Activated B cell treated with CpG ODN at 0.5 μM for 24 hours (primary cell): ENCODE results near the gene PCNA. TPM values are rescaled to one million over a fixed set of nuclear protein-coding genes. Genes with fewer than 3 reads are reported as not detected.
A peak's percentile ranks its signal among the peaks of the same experiment; 100 is the strongest.

Experiments
- ATAC-seq: fragments of 200-7000 bp; cut with Tn5 transposase; one replicate; pipeline ENCODE4 v1.10.0; 2021; ENCODE audit warnings: low read depth, mild to moderate bottlenecking, moderate library complexity
- CTCF ChIA-PET: fragments of 350-600 bp; sonication (Branson Sonifier 250); formaldehyde crosslinking; loops from one replicate; lab custom pipeline; 2021; ENCODE audit warnings: antibody characterized with exemption; lab: Charles Lee
- POLR2A ChIA-PET: fragments of 350-600 bp; sonication (Branson Sonifier 250); formaldehyde crosslinking; loops from one replicate; lab custom pipeline; 2021; ENCODE audit warnings: antibody characterized with exemption; lab: Charles Lee
- DNase-seq: peaks from one replicate; pipeline ENCODE4 v3.0.0; 2022
- H3K27ac Mint-ChIP-seq: one replicate; pipeline ENCODE4 v1.8.0; 2020; ENCODE audit warnings: mixed read lengths
- H3K27me3 Mint-ChIP-seq: one replicate; pipeline ENCODE4 v1.8.0; 2021; ENCODE audit warnings: mixed read lengths
- H3K36me3 Mint-ChIP-seq: one replicate; pipeline ENCODE4 v1.8.0; 2021; ENCODE audit warnings: low read depth, mixed read lengths
- H3K4me1 Mint-ChIP-seq: one replicate; pipeline ENCODE4 v1.8.0; 2021; ENCODE audit warnings: mixed read lengths
- H3K4me3 Mint-ChIP-seq: one replicate; pipeline ENCODE4 v1.8.0; 2020; ENCODE audit warnings: mild to moderate bottlenecking, mixed read lengths
- H3K9me3 Mint-ChIP-seq: one replicate; pipeline ENCODE4 v1.8.0; 2020; ENCODE audit warnings: mixed read lengths
- CTCF ChIP-seq: fragments of 200-600 bp; IDR thresholded peaks from one replicate; pipeline ENCODE4 v1.8.0; 2022; ENCODE audit warnings: antibody characterized with exemption, mild to moderate bottlenecking
- intact Hi-C: fragments of 100-400 bp; cut with micrococcal nuclease; formaldehyde crosslinking; loops from one replicate; pipeline ENCODE4 v1.15.1; 2024
- total RNA-seq: library from RNA; stranded (reverse); gene quantifications from 2 replicates; pipeline ENCODE4 v1.2.3, GENCODE V29; 2022

The PCNA gene
- total RNA-seq, 1 donor from 2014 or later: 62.0 TPM

DNA sequence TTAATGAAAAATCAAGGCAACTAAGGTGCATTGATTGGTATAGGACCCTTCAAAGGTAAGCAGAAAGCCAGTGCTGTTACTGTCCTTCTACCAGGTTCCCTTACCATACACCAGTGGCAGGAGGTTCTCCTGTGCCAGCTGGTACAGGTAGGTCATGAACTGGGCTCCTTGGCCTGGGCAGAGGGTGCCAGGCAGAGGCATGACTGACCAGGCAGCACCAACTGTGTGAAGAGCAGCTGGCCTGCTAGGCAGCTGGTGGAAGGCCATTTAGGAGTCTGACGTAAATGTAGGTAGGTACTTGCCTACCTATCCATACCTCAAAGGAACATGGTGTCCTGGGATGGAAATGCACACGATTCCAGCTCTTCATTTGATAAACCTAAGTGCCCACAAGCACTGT, 23.3 kb downstream of the PCNA start:
- Mint-ChIP-seq H3K36me3 (peaks cover 54% of the 10 kb centered on the region), H3K4me1 (peaks cover 18% of the 10 kb centered on the region), H3K4me3 (no peak overlapping the region), H3K27ac (no peak overlapping the region), H3K9me3 (no peaks in the 10 kb centered on the region), H3K27me3 (no peaks in the 10 kb centered on the region)
- ChIA-PET CTCF (interaction anchor here (0.6 to 0.9 kb wide), 2 partner anchors 140 to 332 kb away, joined by 3 read pairs; no protein-coding TSS in a partner anchor), POLR2A (no interaction called here)
- no peak for ATAC-seq
- no peak for DNase-seq
- TF ChIP-seq CTCF: no peak
- intact Hi-C loops: no loop called here

GRCh38 chr20:5095931-5096330, 23.8 kb downstream of the PCNA start:
- DNase-seq: no peak
- Mint-ChIP-seq H3K27me3 (no peaks in the 10 kb centered on the region), H3K4me3 (no peak overlapping the region), H3K36me3 (peaks cover 49% of the 10 kb centered on the region), H3K27ac (peak overlapping the region; percentile 14), H3K9me3 (no peaks in the 10 kb centered on the region), H3K4me1 (peaks cover 18% of the 10 kb centered on the region)
- TF ChIP-seq CTCF: no peak
- ATAC-seq: no peak
- intact Hi-C loops: no loop called here
- CTCF ChIA-PET: interaction anchor here (0.9 kb wide), 1 partner anchor 332 kb away, joined by 3 read pairs; no protein-coding TSS in a partner anchor
- POLR2A ChIA-PET: interaction anchor here (0.6 kb wide), 1 partner anchor 109 kb away, joined by 3 read pairs; no protein-coding TSS in a partner anchor

- POLR2A ChIA-PET: interaction anchor here (0.6 kb wide), 1 partner anchor 108 kb away, joined by 3 read pairs; no protein-coding TSS in a partner anchor
- no peak for TF ChIP-seq CTCF
- Mint-ChIP-seq H3K27ac (peak overlapping the region; percentile 12), H3K9me3 (no peaks in the 10 kb centered on the region), H3K4me3 (no peak overlapping the region), H3K4me1 (peaks cover 20% of the 10 kb centered on the region), H3K36me3 (peaks cover 45% of the 10 kb centered on the region), H3K27me3 (no peaks in the 10 kb centered on the region)
- no peak for ATAC-seq
- intact Hi-C loops: no loop called here
- DNase-seq: no peak
- CTCF ChIA-PET: interaction anchor here (0.9 kb wide), 1 partner anchor 331 kb away, joined by 3 read pairs; no protein-coding TSS in a partner anchor
These were observed 24.3 kb downstream of the PCNA start for GRCh38 chr20:5095454-5095853.

GRCh38 chr20:5092765-5093339, 26.9 kb downstream of the PCNA start:
- Mint-ChIP-seq H3K27ac (peak overlapping the region; percentile 61), H3K9me3 (no peaks in the 10 kb centered on the region), H3K4me3 (no peak overlapping the region), H3K27me3 (no peaks in the 10 kb centered on the region), H3K36me3 (peaks cover 24% of the 10 kb centered on the region), H3K4me1 (peaks cover 34% of the 10 kb centered on the region)
- ATAC-seq (peak; percentile 40), DNase-seq (no peak)
- intact Hi-C loops: loop anchor here (5.0 kb wide), 1 partner anchor 121 kb away; no protein-coding TSS in a partner anchor
- ChIA-PET POLR2A (interaction anchor here (0.7 kb wide), 1 partner anchor 279 kb away, joined by 6 read pairs; no protein-coding TSS in a partner anchor), CTCF (interaction anchor here (1.6 kb wide), 1 partner anchor 36 kb away, joined by 6 read pairs; no protein-coding TSS in a partner anchor)
- no peak for TF ChIP-seq CTCF

DNA sequence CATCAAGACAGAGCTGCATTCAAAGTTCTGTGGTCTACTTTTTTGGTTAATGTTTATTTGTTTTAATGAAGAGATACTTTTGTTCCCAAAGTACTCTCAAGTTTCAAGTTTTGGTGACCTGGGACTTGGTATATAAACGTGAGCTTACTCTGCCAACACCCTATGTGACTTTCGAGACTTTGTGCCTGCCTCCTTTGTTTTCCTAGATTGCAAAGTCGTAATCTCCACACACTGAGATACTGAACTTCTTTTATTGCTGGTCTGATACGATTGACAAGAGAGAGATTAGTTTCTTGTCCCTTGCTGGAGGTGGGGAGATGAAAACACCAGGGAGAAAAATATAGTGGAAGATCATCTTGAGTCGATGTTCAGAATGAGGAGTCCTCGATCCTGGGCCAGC, 27.9 kb downstream of the PCNA start:
- no peak for TF ChIP-seq CTCF
- ATAC-seq (no peak), DNase-seq (no peak)
- Mint-ChIP-seq H3K36me3 (peaks cover 18% of the 10 kb centered on the region), H3K4me1 (peaks cover 34% of the 10 kb centered on the region), H3K9me3 (no peaks in the 10 kb centered on the region), H3K27ac (peak overlapping the region; percentile 74), H3K27me3 (no peaks in the 10 kb centered on the region), H3K4me3 (no peak overlapping the region)
- ChIA-PET POLR2A (interaction anchor here (0.6 kb wide), 1 partner anchor 12 kb away, joined by 4 read pairs; no protein-coding TSS in a partner anchor), CTCF (interaction anchor here (0.6 to 1.3 kb wide), 4 partner anchors 9 to 49 kb away, joined by 3 to 5 read pairs (median 4); no protein-coding TSS in a partner anchor)
- intact Hi-C loops: loop anchor here (5.0 kb wide), 1 partner anchor 120 kb away; no protein-coding TSS in a partner anchor
